WTC11 (cell line): ENCODE results near the gene RPL18A. TPM values are rescaled to one million over a fixed set of nuclear protein-coding genes. Genes with fewer than 3 reads are reported as not detected.

Source experiments
- GRHL2 ChIP-seq: fragments of 250-450 bp; sonication (Bioruptor Pico); IDR thresholded peaks from 2 replicates; pipeline ENCODE4 v1.8.0; 2022; ENCODE audit warnings: mild to moderate bottlenecking, moderate library complexity; ENCODE audit not compliant: insufficient replicate concordance, severe bottlenecking
- KAT7 ChIP-seq: sonication (generic); formaldehyde crosslinking; IDR thresholded peaks from 2 replicates; pipeline ENCODE4 v1.8.1; 2023; ENCODE audit warnings: missing genetic modification reagents, mild to moderate bottlenecking, borderline replicate concordance
- NR1H2 ChIP-seq: sonication (generic); formaldehyde crosslinking; IDR thresholded peaks from 2 replicates; pipeline ENCODE4 v1.9.0; 2021; ENCODE audit warnings: mild to moderate bottlenecking, moderate library complexity, missing genetic modification reagents
- RELA ChIP-seq: sonication (generic); formaldehyde crosslinking; IDR thresholded peaks from 2 replicates; pipeline ENCODE4 v1.8.1; 2022; ENCODE audit warnings: missing genetic modification reagents, mild to moderate bottlenecking, borderline replicate concordance
- SMAD4 ChIP-seq: sonication (generic); formaldehyde crosslinking; IDR thresholded peaks from 2 replicates; pipeline ENCODE4 v1.8.0; 2022; ENCODE audit warnings: mild to moderate bottlenecking, missing genetic modification reagents
- SP1 ChIP-seq: sonication (generic); formaldehyde crosslinking; conservative IDR thresholded peaks from 2 replicates; pipeline ENCODE4 v1.8.1; 2022; ENCODE audit warnings: missing genetic modification reagents
- TCF7 ChIP-seq: sonication (generic); formaldehyde crosslinking; IDR thresholded peaks from 2 replicates; pipeline ENCODE4 v1.8.0; 2022; ENCODE audit warnings: mild to moderate bottlenecking, low read depth, missing genetic modification reagents, moderate library complexity
- TEAD4 ChIP-seq: sonication (generic); formaldehyde crosslinking; IDR thresholded peaks from 2 replicates; pipeline ENCODE4 v1.8.0; 2022; ENCODE audit warnings: mild to moderate bottlenecking, missing genetic modification reagents
- ZBTB21 ChIP-seq: sonication (generic); formaldehyde crosslinking; IDR thresholded peaks from 2 replicates; pipeline ENCODE4 v1.8.1; 2023; ENCODE audit warnings: mild to moderate bottlenecking, missing genetic modification reagents, borderline replicate concordance
- ZNF416 ChIP-seq: fragments of 250-450 bp; sonication (Bioruptor Pico); IDR thresholded peaks from 2 replicates; pipeline ENCODE4 v1.9.0; 2021; ENCODE audit warnings: mild to moderate bottlenecking, inconsistent platforms
- total RNA-seq: library from RNA; stranded (reverse); gene quantifications from 3 replicates; pipeline ENCODE4 v1.2.3, GENCODE V29; 2021
- TF ChIP-seq, protein P1 (sequence below): sonication (generic); formaldehyde crosslinking; IDR thresholded peaks from 2 replicates; pipeline ENCODE4 v1.8.1; 2022; ENCODE audit warnings: missing genetic modification reagents, borderline replicate concordance
- TF ChIP-seq, protein P2 (sequence below): sonication (generic); formaldehyde crosslinking; IDR thresholded peaks from 2 replicates; pipeline ENCODE4 v1.8.1; 2023; ENCODE audit warnings: mild to moderate bottlenecking, missing genetic modification reagents, borderline replicate concordance
- TF ChIP-seq, protein P3 (sequence below): sonication (generic); formaldehyde crosslinking; IDR thresholded peaks from 2 replicates; pipeline ENCODE4 v1.8.1; 2022; ENCODE audit warnings: low read depth, mild to moderate bottlenecking, moderate library complexity, missing genetic modification reagents, borderline replicate concordance
- TF ChIP-seq, protein P4 (sequence below): sonication (generic); formaldehyde crosslinking; IDR thresholded peaks from 2 replicates; pipeline ENCODE4 v1.8.0; 2022; ENCODE audit warnings: mild to moderate bottlenecking, missing genetic modification reagents
- TF ChIP-seq, protein P5 (sequence below): fragments of 250-450 bp; sonication (Bioruptor Pico); IDR thresholded peaks from 2 replicates; pipeline ENCODE4 v1.8.0; 2021; ENCODE audit warnings: mild to moderate bottlenecking
- TF ChIP-seq, protein P6 (sequence below): sonication (generic); formaldehyde crosslinking; conservative IDR thresholded peaks from 2 replicates; pipeline ENCODE4 v1.8.1; 2022; ENCODE audit warnings: mild to moderate bottlenecking, missing genetic modification reagents
- TF ChIP-seq, protein P7 (sequence below): fragments of 250-450 bp; sonication (Bioruptor Pico); conservative IDR thresholded peaks from 2 replicates; pipeline ENCODE4 v1.9.0; 2021; ENCODE audit warnings: mild to moderate bottlenecking
- TF ChIP-seq, protein P8 (sequence below): fragments of 250-450 bp; sonication (Bioruptor Pico); IDR thresholded peaks from 2 replicates; pipeline ENCODE4 v1.9.0; 2021; ENCODE audit warnings: mild to moderate bottlenecking, borderline replicate concordance
- TF ChIP-seq, protein P9 (sequence below): sonication (generic); formaldehyde crosslinking; IDR thresholded peaks from 2 replicates; pipeline ENCODE4 v1.8.1; 2023; ENCODE audit warnings: mild to moderate bottlenecking, missing genetic modification reagents

Gene RPL18A
- total RNA-seq, 1 experiment from 2014 or later, result 2,950 TPM

DNA sequence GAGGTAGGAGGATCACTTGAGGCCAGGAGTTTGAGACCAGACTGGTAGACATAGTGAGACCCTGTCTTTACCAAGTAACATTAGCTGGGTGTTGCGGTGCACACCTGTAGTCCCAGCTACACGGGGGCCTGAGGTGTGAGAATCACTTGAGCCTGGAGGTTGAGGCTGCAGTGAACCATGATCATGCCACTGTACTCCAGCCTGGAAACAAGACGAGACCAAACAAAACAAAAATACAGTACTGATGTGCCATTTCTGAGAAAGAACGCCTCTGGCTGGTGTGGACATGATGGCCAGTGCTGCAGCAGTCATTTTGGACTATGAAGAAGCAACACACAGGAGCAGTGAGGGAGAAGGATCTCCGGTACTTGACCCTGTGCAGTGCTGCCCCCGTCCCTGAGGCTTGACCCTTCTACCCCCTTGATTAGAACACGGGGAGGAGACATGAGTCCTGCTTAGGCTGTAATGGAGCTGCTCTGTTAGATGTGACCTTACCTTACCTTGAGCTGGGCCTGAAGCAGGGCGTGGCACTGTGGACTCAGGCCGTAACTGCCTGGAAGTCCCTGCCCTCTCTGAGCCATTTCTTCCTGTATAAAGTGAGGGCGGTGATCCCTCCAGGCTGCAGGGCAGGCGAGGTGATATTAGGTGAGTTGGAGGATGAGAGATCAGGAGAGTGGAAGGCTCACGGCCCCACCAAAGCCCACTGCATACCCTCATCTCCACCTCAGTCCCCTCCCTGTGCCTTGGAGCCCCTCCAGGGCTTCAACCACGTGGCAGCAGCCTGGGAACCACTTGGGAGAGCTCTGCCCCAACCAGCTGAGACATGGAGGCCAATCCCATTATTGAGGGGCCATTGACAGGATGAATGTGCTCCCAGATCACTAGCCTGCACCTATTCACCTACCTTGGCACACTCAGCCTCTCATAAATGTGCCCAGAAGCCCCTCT, 5.9 kb downstream of the RPL18A start (continued):
- TF ChIP-seq, protein P1, sequence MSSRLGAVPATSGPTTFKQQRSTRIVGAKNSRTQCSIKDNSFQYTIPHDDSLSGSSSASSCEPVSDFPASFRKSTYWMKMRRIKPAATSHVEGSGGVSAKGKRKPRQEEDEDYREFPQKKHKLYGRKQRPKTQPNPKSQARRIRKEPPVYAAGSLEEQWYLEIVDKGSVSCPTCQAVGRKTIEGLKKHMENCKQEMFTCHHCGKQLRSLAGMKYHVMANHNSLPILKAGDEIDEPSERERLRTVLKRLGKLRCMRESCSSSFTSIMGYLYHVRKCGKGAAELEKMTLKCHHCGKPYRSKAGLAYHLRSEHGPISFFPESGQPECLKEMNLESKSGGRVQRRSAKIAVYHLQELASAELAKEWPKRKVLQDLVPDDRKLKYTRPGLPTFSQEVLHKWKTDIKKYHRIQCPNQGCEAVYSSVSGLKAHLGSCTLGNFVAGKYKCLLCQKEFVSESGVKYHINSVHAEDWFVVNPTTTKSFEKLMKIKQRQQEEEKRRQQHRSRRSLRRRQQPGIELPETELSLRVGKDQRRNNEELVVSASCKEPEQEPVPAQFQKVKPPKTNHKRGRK (CRISPR knock-in tag), result no peak
- TF ChIP-seq TEAD4 (CRISPR knock-in tag), result no peak; the same call in 1 of the 2 replicates
- no peak for TF ChIP-seq KAT7
- TF ChIP-seq ZBTB21, result no peak
- no peak for TF ChIP-seq NR1H2
- TF ChIP-seq, protein P2, sequence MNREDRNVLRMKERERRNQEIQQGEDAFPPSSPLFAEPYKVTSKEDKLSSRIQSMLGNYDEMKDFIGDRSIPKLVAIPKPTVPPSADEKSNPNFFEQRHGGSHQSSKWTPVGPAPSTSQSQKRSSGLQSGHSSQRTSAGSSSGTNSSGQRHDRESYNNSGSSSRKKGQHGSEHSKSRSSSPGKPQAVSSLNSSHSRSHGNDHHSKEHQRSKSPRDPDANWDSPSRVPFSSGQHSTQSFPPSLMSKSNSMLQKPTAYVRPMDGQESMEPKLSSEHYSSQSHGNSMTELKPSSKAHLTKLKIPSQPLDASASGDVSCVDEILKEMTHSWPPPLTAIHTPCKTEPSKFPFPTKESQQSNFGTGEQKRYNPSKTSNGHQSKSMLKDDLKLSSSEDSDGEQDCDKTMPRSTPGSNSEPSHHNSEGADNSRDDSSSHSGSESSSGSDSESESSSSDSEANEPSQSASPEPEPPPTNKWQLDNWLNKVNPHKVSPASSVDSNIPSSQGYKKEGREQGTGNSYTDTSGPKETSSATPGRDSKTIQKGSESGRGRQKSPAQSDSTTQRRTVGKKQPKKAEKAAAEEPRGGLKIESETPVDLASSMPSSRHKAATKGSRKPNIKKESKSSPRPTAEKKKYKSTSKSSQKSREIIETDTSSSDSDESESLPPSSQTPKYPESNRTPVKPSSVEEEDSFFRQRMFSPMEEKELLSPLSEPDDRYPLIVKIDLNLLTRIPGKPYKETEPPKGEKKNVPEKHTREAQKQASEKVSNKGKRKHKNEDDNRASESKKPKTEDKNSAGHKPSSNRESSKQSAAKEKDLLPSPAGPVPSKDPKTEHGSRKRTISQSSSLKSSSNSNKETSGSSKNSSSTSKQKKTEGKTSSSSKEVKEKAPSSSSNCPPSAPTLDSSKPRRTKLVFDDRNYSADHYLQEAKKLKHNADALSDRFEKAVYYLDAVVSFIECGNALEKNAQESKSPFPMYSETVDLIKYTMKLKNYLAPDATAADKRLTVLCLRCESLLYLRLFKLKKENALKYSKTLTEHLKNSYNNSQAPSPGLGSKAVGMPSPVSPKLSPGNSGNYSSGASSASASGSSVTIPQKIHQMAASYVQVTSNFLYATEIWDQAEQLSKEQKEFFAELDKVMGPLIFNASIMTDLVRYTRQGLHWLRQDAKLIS, result no peak
- TF ChIP-seq, protein P3, sequence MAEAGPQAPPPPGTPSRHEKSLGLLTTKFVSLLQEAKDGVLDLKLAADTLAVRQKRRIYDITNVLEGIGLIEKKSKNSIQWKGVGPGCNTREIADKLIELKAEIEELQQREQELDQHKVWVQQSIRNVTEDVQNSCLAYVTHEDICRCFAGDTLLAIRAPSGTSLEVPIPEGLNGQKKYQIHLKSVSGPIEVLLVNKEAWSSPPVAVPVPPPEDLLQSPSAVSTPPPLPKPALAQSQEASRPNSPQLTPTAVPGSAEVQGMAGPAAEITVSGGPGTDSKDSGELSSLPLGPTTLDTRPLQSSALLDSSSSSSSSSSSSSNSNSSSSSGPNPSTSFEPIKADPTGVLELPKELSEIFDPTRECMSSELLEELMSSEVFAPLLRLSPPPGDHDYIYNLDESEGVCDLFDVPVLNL (CRISPR knock-in tag), result 0 out of 2 replicates have a peak, but pooled peaks have one; percentile 19
- no peak for TF ChIP-seq GRHL2 (CRISPR knock-in tag)
- TF ChIP-seq SP1, result no peak; the same call in 1 of the 2 replicates
- TF ChIP-seq, protein P4, sequence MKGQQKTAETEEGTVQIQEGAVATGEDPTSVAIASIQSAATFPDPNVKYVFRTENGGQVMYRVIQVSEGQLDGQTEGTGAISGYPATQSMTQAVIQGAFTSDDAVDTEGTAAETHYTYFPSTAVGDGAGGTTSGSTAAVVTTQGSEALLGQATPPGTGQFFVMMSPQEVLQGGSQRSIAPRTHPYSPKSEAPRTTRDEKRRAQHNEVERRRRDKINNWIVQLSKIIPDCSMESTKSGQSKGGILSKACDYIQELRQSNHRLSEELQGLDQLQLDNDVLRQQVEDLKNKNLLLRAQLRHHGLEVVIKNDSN (CRISPR knock-in tag), result peak; percentile 38; the same call in 1 of the 2 replicates
- TF ChIP-seq, protein P5, sequence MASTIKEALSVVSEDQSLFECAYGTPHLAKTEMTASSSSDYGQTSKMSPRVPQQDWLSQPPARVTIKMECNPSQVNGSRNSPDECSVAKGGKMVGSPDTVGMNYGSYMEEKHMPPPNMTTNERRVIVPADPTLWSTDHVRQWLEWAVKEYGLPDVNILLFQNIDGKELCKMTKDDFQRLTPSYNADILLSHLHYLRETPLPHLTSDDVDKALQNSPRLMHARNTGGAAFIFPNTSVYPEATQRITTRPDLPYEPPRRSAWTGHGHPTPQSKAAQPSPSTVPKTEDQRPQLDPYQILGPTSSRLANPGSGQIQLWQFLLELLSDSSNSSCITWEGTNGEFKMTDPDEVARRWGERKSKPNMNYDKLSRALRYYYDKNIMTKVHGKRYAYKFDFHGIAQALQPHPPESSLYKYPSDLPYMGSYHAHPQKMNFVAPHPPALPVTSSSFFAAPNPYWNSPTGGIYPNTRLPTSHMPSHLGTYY, result peak; percentile 85
- peak; percentile 92 for TF ChIP-seq ZNF416 (CRISPR knock-in tag)
- TF ChIP-seq SMAD4 (CRISPR knock-in tag), result no peak
- TF ChIP-seq, protein P6, sequence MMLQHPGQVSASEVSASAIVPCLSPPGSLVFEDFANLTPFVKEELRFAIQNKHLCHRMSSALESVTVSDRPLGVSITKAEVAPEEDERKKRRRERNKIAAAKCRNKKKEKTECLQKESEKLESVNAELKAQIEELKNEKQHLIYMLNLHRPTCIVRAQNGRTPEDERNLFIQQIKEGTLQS, result no peak
- TF ChIP-seq RELA, result no peak
- TF ChIP-seq, protein P7, sequence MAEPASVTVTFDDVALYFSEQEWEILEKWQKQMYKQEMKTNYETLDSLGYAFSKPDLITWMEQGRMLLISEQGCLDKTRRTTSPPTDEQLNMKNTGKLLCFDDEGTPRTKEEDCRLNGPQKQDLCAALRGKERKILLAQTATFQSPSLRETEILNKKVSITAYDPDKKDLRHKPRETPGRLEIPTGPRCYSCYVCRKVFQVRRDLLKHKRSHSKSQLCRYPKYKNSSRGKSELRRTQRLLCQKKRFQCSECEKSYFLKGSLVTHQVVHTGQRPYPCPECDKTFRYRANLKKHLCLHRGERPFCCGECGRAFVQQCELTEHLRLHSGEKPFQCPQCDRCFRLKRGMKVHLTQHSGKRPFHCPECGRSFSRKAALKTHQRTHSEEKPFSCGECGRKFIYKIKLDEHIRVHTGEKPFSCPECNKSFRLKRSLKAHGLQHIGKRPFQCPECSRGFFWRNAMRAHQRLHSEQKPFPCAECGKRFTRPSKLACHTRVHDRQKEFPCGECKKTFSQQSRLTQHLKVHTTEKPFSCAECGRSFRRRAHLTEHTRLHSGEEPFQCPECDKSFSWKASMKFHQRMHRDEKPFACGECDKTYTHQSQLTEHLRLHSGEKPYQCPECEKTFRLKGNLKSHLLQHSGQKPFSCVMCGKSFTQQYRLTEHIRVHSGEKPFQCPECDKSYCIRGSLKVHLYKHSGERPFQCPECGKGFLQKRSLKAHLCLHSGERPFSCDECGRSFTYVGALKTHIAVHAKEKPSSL (CRISPR knock-in tag), result peak; percentile 86
- TF ChIP-seq, protein P8, sequence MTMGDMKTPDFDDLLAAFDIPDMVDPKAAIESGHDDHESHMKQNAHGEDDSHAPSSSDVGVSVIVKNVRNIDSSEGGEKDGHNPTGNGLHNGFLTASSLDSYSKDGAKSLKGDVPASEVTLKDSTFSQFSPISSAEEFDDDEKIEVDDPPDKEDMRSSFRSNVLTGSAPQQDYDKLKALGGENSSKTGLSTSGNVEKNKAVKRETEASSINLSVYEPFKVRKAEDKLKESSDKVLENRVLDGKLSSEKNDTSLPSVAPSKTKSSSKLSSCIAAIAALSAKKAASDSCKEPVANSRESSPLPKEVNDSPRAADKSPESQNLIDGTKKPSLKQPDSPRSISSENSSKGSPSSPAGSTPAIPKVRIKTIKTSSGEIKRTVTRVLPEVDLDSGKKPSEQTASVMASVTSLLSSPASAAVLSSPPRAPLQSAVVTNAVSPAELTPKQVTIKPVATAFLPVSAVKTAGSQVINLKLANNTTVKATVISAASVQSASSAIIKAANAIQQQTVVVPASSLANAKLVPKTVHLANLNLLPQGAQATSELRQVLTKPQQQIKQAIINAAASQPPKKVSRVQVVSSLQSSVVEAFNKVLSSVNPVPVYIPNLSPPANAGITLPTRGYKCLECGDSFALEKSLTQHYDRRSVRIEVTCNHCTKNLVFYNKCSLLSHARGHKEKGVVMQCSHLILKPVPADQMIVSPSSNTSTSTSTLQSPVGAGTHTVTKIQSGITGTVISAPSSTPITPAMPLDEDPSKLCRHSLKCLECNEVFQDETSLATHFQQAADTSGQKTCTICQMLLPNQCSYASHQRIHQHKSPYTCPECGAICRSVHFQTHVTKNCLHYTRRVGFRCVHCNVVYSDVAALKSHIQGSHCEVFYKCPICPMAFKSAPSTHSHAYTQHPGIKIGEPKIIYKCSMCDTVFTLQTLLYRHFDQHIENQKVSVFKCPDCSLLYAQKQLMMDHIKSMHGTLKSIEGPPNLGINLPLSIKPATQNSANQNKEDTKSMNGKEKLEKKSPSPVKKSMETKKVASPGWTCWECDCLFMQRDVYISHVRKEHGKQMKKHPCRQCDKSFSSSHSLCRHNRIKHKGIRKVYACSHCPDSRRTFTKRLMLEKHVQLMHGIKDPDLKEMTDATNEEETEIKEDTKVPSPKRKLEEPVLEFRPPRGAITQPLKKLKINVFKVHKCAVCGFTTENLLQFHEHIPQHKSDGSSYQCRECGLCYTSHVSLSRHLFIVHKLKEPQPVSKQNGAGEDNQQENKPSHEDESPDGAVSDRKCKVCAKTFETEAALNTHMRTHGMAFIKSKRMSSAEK (CRISPR knock-in tag), result peak; percentile 60; the same call in 1 of the 2 replicates
- TF ChIP-seq, protein P9, sequence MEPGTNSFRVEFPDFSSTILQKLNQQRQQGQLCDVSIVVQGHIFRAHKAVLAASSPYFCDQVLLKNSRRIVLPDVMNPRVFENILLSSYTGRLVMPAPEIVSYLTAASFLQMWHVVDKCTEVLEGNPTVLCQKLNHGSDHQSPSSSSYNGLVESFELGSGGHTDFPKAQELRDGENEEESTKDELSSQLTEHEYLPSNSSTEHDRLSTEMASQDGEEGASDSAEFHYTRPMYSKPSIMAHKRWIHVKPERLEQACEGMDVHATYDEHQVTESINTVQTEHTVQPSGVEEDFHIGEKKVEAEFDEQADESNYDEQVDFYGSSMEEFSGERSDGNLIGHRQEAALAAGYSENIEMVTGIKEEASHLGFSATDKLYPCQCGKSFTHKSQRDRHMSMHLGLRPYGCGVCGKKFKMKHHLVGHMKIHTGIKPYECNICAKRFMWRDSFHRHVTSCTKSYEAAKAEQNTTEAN (CRISPR knock-in tag), result 0 out of 2 replicates have a peak, but pooled peaks have one; percentile 14
- no peak for TF ChIP-seq TCF7 (CRISPR knock-in tag)
